ENCODE data around the gene GRP.
A peak's percentile ranks its signal among the peaks of the same experiment; 100 is the strongest.

GRP gene

GRCh38 chr18:59268721-59269562, 49.0 kb downstream of the GRP start:
- DNase-seq: peak in 1 of 2 experiments; percentile 38

GRCh38 chr18:59269563-59270119, 49.7 kb downstream of the GRP start:
- no peak for DNase-seq

- no peak for DNase-seq
These were observed 50.8 kb downstream of the GRP start for GRCh38 chr18:59270689-59271257.

GRCh38 chr18:59271606-59272220, 51.8 kb downstream of the GRP start:
- no peak for DNase-seq

DNA sequence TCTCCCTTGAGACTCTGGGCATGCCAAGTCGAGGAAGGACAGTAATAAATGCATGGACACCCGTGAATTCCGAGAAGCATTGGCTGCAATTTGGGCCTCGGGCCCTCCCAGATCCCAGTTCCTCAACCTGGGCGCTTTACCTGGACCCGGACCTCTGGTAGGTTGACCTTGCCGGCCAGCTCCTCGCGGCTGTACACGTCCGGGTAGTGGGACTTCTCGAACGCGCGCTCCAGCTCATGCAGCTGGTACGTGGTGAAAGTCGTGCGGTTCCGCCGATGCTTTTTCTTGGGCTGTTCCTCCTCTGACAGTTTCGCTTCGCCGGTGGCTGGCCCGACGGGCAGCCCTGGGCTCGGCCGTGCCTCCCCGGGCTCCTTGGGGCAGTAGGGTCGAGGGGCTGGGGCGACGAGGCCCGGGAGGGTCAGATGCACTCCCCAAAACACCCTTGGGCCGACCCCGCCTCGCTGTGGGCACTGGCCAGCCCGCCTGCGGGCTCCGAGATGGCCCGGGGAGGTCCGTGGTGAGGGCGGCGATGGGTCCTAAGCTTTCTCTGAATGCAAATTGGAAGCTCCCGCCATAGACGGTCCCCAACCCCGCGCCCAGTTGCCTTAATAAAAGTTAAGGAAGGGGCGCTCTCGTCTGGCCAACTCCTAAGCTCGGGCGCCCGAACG, 52.4 kb downstream of the GRP start:
- DNase-seq: no peak

DNA sequence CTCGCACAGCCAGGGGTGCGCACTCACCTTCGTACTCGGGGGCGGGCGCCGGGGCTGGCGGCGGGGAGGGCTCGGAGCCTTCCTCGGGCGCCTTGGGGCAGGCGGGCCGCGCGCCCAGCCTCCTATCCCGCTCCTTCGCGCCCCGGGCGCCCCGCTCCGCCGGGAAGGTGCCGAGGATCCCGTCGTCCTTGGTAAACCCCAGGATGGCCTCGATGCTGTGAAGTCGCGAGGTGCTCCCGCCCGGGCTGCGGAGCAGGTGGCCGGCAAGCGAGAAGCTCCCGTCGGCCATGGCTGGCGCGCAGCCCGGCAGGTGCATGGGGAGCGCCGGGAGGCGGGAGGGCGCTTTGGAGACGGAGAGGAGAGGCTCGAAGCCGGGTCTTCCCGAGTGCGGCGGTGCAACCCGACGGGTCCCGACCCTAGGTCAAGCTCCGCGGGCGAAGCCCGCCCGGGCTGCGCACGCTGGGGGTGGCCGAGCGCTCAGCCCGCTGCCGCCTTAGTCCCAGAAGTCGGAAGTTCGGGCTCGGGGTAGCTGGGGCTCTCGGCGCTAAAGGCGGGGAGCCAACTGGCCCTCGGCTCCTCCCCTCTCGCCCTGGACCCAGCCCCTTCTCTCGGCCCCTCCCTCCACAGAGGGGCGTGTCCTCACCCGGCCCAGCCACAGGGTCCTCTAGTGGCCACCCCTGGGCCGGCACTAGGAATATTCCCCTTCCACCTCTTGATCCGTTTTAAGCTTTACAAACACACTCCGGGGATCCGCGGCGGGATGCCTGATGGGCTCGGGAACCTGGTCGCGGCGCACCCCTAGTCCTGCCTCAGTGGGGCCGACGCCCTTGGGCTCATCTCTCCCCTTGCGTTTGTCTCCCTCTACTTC, 53.2 kb downstream of the GRP start, which contains the start of gene RAX:
RAX (minus strand) TSS at position 564 of the 868 bp plus-strand sequence; CDS start at position 316, 248 bp downstream.
- peak in 1 of 2 experiments; percentile 35 for DNase-seq

DNA sequence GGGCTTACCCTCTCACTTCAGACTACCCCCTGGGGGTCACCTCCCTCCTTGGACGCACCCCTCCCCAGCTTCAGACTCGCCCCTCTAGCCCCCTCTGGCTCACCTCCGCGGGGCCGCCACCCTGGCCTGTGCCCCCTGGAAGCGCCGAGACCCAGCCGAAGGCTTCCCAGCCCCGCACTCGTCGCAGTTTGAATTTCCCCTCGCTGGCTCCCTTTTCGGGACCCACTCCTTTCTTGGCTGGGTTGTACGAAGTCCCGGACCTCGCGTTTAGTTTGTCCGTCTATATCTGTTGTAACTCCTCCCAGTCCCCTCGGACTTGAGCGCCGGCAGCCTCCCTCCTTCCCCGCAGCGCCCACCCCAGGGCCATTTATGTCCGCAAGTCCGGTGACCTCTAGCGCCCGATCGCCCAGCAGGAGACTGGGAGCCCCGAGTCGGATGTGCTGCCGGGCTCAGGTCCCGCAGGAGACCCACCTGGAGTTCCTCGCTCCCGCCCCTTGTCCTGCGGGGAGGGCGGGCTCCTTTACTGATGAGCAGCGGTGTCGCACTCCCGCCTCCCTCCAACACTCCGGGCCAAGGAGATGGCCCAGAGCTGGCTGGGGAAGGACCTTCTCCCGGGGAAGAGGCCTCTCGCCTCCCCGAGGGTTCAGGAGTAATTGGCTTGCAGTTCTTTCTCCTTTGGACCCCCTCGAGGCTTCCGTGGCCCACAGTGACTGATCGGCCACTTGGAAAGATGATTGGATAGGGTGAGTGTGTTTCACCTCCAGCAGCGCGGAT, 54.0 kb downstream of the GRP start:
- DNase-seq: no peak

- no peak for DNase-seq
These were observed 54.6 kb downstream of the GRP start for GRCh38 chr18:59274533-59274928.

DNA sequence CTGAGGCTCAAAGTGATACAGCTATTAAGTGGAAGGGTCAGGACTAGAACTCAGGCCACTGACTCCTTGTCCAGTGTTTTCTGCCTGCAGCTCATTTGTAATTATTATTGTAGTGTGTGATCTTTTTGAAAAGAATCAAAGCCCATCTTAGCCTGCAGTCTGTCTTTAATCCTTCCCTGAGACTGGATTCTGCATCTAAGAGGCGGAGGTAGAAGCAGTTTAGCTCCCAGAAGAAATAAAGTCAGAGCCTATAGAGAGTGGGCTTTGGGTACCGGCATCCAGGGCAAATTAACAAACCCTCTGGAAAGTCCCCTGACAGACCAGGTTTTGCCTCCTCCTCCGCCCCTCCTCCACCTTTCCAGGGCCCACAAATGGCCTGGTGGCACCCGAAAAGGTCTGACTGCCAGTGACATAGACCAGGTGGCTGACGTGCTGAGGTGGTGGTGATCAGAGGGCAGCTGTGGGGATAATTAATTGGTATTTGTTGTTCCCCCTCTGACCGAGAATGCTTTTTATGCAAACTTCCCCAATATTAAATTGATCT, 55.5 kb downstream of the GRP start:
- DNase-seq: no peak

DNA sequence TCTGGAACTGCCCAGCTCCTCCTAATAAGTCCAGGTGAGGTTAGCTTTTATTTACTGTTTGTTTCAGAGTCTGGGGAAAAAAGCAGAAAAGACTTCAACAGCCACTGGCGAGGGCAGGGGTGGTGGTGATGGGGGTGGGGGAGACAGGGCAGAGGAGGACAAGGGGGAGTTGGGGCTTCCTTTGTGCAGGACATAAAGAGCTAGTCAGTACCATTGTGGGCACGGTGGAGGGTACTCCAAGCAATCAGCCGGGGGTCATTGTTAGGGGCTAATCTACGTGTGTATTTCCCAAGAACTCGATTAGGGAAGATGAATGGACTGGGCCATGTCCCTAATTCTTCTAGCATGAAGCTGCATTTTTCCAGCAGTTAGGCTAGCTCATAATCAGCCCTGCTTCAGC, 56.1 kb downstream of the GRP start:
- DNase-seq: no peak

DNA sequence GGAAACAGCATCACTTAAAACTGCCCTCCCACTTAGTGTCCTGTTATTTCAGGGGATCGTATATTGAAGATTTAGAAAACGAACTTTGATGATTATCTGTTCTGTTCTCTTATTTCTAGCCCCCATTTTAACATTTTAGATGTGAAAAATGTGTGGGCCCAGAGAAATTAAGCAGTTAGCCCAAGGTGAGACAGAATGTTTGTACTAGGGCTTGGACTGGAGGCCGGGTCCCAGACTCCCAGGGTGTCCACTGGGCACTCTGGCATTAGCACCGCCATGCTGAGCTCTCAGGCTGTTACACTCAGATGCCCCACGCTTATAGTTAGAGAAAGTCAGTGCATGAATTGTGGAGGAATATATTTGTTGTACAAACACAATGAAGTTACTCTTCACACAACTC, 58.8 kb downstream of the GRP start:
- no peak for DNase-seq

DNA sequence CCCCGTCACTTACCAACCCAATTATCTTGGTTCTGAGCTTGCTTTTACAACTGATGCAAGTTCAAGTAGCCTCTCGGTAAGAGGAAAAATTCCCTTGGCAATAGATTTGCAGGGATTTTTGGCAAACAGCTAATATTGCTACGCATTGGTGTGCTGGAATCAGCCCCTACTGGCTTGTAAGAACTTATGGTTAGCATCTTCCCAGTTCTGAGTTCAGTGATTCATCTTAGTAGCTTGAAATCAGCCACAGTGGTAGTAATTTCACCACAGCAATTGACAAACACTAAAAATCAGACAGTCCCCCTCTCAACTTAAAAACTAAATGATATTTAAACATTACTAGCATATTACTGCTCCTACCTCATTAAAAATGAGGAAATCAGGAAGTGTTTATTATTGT, 59.2 kb downstream of the GRP start:
- no peak for DNase-seq

- no peak for DNase-seq
These were observed 59.8 kb downstream of the GRP start for GRCh38 chr18:59279722-59280121.

All from NCI-H524 (cell line).